ENCODE data around the gene BRAF.
A peak's percentile ranks its signal among the peaks of the same experiment; 100 is the strongest.

DNA sequence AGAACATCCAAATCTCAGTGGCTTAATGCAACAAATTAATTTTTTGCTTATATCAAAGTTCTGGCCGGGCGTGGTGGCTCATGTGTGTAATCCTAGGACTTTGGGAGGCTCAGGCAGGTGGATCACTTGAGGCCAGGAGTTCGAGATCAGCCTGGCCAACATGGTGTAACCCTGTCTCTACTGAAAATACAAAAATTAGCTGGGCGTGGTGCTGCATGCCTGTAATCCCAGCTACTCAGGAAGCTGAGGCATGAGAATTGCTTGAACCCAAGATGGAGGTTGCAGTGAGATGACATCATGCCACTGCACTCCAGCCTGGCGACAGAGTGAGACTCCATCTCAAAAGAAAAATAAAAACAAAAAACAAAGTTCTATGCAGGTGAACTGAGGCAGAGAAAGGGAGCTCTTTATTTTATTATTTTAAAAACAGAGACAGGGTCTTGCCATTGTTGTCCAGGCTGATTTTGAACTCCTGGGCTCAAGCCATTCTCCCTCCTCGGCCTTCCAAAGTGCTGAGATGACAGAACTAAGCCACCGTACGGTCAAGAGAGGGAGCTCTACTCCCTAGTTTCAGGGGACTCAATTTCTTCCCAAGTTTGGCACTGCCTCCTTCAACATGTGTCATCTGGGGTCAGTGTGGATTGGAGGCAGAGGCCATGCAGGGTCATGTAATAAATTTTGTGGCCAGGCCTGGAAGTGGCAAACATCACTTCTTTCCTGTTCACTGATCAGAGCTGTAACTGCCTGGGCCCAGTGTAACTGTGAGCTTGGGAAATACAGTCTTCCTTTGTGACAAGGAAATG lies 249.6 kb downstream of the BRAF start:
- TF ChIP-seq, protein P1, sequence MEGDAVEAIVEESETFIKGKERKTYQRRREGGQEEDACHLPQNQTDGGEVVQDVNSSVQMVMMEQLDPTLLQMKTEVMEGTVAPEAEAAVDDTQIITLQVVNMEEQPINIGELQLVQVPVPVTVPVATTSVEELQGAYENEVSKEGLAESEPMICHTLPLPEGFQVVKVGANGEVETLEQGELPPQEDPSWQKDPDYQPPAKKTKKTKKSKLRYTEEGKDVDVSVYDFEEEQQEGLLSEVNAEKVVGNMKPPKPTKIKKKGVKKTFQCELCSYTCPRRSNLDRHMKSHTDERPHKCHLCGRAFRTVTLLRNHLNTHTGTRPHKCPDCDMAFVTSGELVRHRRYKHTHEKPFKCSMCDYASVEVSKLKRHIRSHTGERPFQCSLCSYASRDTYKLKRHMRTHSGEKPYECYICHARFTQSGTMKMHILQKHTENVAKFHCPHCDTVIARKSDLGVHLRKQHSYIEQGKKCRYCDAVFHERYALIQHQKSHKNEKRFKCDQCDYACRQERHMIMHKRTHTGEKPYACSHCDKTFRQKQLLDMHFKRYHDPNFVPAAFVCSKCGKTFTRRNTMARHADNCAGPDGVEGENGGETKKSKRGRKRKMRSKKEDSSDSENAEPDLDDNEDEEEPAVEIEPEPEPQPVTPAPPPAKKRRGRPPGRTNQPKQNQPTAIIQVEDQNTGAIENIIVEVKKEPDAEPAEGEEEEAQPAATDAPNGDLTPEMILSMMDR (IDR thresholded peaks at IDR 0.05; ENCODE audit: low read length) = peak; percentile 26
- no peak for TF ChIP-seq EZH2 (optimal IDR thresholded peaks at IDR 0.05; ENCODE audit: low read depth, low read length)
- no peak for TF ChIP-seq EZH2phosphoT487 (IDR thresholded peaks at IDR 0.05; ENCODE audit: low read length)

Data from MM.1S (cell line).